Stimulated activated CD8-positive, alpha-beta memory T cell treated with anti-CD3 and anti-CD28 coated beads, Interleukin-4, amount 100 ng/mL, for 1 hour (primary cell): Measurements from ENCODE around the gene TMEM139.

Source experiments
- DNase-seq, 2 donors: peaks; one replicate each; pipeline ENCODE4 v3.0.0-alpha.2; 2020; ENCODE audit warnings: low read depth in 2 of 2, low spot score in 1 of 2

The TMEM139 gene

GRCh38 chr7:143321734-143322133 is 37.0 kb downstream of the TMEM139 start:
- no peak for DNase-seq

- no peak for DNase-seq
These were observed 38.2 kb downstream of the TMEM139 start for GRCh38 chr7:143322760-143323633.

GRCh38 chr7:143323653-143324052 is 38.9 kb downstream of the TMEM139 start:
- DNase-seq: no peak

- DNase-seq: no peak
These were observed 40.5 kb downstream of the TMEM139 start for GRCh38 chr7:143325240-143325639.

- no peak for DNase-seq
These were observed 43.1 kb downstream of the TMEM139 start for GRCh38 chr7:143327903-143328302.

- no peak for DNase-seq
These were observed 44.9 kb downstream of the TMEM139 start for GRCh38 chr7:143329471-143330170.

- no peak for DNase-seq
These were observed 46.5 kb downstream of the TMEM139 start for GRCh38 chr7:143331179-143331801.

- no peak for DNase-seq
These were observed 49.5 kb downstream of the TMEM139 start for GRCh38 chr7:143334244-143334643.

GRCh38 chr7:143337216-143337615 is 52.5 kb downstream of the TMEM139 start:
- DNase-seq: no peak
